Activated naive CD4-positive, alpha-beta T cell treated with anti-CD3 and anti-CD28 coated beads, Interleukin-2, amount 50 U/mL, for 72 hours (primary cell): ENCODE measurements around the gene CD33. TPM values are rescaled to one million over a fixed set of nuclear protein-coding genes. Genes with fewer than 3 reads are reported as not detected.

Experiments
- ATAC-seq, 2 donors: fragments of 150-1000 bp; cut with Tn5 transposase; 2 replicates each; pipeline ENCODE4 v1.10.0; 2021; ENCODE audit warnings: mild to moderate bottlenecking in 2 of 2, moderate library complexity in 2 of 2
- DNase-seq, 2 donors: peaks; one replicate each; pipeline ENCODE4 v3.0.0; 2021 to 2022; ENCODE audit warnings: low spot score in 2 of 2
- H3K27ac Mint-ChIP-seq, 2 donors: one replicate each; pipeline ENCODE4 v1.8.0; 2022; ENCODE audit warnings: mild to moderate bottlenecking in 2 of 2, mixed read lengths in 2 of 2
- H3K36me3 Mint-ChIP-seq, 2 donors: one replicate each; pipeline ENCODE4 v1.8.0; 2022; ENCODE audit warnings: mixed read lengths in 2 of 2
- H3K9me3 Mint-ChIP-seq, 2 donors: one replicate each; pipeline ENCODE4 v1.8.0; 2022; ENCODE audit warnings: mixed read lengths in 2 of 2
- total RNA-seq, 2 donors: library from RNA; stranded (reverse); gene quantifications; one replicate each; pipeline ENCODE4 v1.2.3, GENCODE V29; 2022

Gene CD33
- total RNA-seq, 2 donors from 2014 or later = 0.91 to 2.9 TPM

GRCh38 chr19:51282335-51282734 lies 57.5 kb downstream of the CD33 start:
- DNase-seq = no peak
- ATAC-seq = no peak
- Mint-ChIP-seq H3K9me3 (peaks cover 5% of the 10 kb centered on the region in 2 donors), H3K36me3 (no peaks in the 10 kb centered on the region), H3K27ac (no peak overlapping the region)

- ATAC-seq (no peak), DNase-seq (no peak)
- Mint-ChIP-seq H3K27ac (no peak overlapping the region), H3K9me3 (no peaks in the 10 kb centered on the region), H3K36me3 (no peaks in the 10 kb centered on the region)
Measured at GRCh38 chr19:51285682-51286081, 60.8 kb downstream of the CD33 start.

Other genes with a start within 250 kb of the CD33 start
- gene KLK7, start 241.2 kb upstream of the CD33 start, total RNA-seq = not detected
- gene KLK8, start 223.5 kb upstream of the CD33 start, total RNA-seq = not detected
- not detected for gene KLK10, start 205.4 kb upstream of the CD33 start, total RNA-seq
- not detected for gene KLK11, start 198.5 kb upstream of the CD33 start, total RNA-seq
- not detected for gene KLK12, start 190.1 kb upstream of the CD33 start, total RNA-seq
- gene KLK13, start 160.0 kb upstream of the CD33 start, total RNA-seq = not detected
- under 1 TPM; 0.68 to 0.80 TPM for gene KLK14, start 142.2 kb upstream of the CD33 start, total RNA-seq
- gene CTU1, start 116.7 kb upstream of the CD33 start, total RNA-seq = 10 to 100 TPM in 1 of 2 donors, 1 to 10 TPM in 1; 9.8 to 11.2 TPM
- 1 to 10 TPM in 1 of 2 donors, under 1 TPM in 1; 0.87 to 1.1 TPM for gene SIGLEC9, start 100.2 kb upstream of the CD33 start, total RNA-seq
- gene SIGLEC7, start 82.8 kb upstream of the CD33 start, total RNA-seq = under 1 TPM in 1 of 2 donors, not detected in 1; 0.34 TPM
- gene SIGLECL1, start 26.0 kb downstream of the CD33 start, total RNA-seq = not detected
- under 1 TPM in 1 of 2 donors, not detected in 1; 0.16 TPM for gene IGLON5, start 86.6 kb downstream of the CD33 start, total RNA-seq
- gene VSIG10L, start 117.1 kb downstream of the CD33 start, total RNA-seq = 1 to 10 TPM; 3.0 to 6.4 TPM
- 100 to 1,000 TPM; 147 to 153 TPM for gene ETFB, start 141.3 kb downstream of the CD33 start, total RNA-seq
- gene CLDND2, start 143.9 kb downstream of the CD33 start, total RNA-seq = 1 to 10 TPM; 1.8 to 4.7 TPM
- 10 to 100 TPM; 63.9 to 92.4 TPM for gene NKG7, start 147.6 kb downstream of the CD33 start, total RNA-seq
- gene LIM2, start 162.9 kb downstream of the CD33 start, total RNA-seq = 1 to 10 TPM in 1 of 2 donors, not detected in 1; 1.2 TPM
- not detected for gene C19orf84, start 165.5 kb downstream of the CD33 start, total RNA-seq
- under 1 TPM in 1 of 2 donors, not detected in 1; 0.32 TPM for gene SIGLEC10, start 192.6 kb downstream of the CD33 start, total RNA-seq
- gene SIGLEC8, start 233.4 kb downstream of the CD33 start, total RNA-seq = not detected